Measurements from ENCODE around the gene CCDC158. TPM values are rescaled to one million over a fixed set of nuclear protein-coding genes. Genes with fewer than 3 reads are reported as not detected.

Gene CCDC158
- total and polyA plus RNA-seq, 4 donors = 0.04 to 0.37 (median 0.14) TPM

- ATAC-seq (ENCODE audit: insufficient read depth, low FRiP score) (no peak), DNase-seq (no peak)
- H3K36me3 ChIP-seq (ENCODE audit: control insufficient read depth in 4 of 4, insufficient read depth in 4 of 4, low read length in 4 of 4) = peaks cover 0 to 6% (median 0%) of the 10 kb centered on the region in 4 donors
- no peak for TF ChIP-seq CTCF (IDR thresholded peaks at IDR 0.05; ENCODE audit: control extremely low read depth, extremely low read depth)
- H3K27ac ChIP-seq (ENCODE audit: low read depth in 1 of 2, low read length in 1 of 2) = no peak overlapping the region
- WGBS, 2 donors = 58 to 67% methylated on average over 3 of the region's 3 CpGs
- H3K4me3 ChIP-seq = no peak overlapping the region
- H3K9me3 ChIP-seq (ENCODE audit: control insufficient read depth in 4 of 4, insufficient read depth in 3 of 4, low read length in 3 of 4) = peaks cover 0 to 5% (median 0%) of the 10 kb centered on the region in 4 donors
- no peak overlapping the region for H3K9ac ChIP-seq (ENCODE audit: insufficient read depth in 1 of 2, low read length in 2 of 2)
- peaks cover 0 to 14% (median 6%) of the 10 kb centered on the region in 5 donors for H3K4me1 ChIP-seq (ENCODE audit: control insufficient read depth in 5 of 5, insufficient read depth in 5 of 5, low read length in 5 of 5)
- no peaks in the 10 kb centered on the region for H3K27me3 ChIP-seq (ENCODE audit: control insufficient read depth in 3 of 3, insufficient read depth in 3 of 3, low read length in 2 of 3)
Observed at GRCh38 chr4:76302826-76303438, 118.0 kb downstream of the CCDC158 start.

DNA sequence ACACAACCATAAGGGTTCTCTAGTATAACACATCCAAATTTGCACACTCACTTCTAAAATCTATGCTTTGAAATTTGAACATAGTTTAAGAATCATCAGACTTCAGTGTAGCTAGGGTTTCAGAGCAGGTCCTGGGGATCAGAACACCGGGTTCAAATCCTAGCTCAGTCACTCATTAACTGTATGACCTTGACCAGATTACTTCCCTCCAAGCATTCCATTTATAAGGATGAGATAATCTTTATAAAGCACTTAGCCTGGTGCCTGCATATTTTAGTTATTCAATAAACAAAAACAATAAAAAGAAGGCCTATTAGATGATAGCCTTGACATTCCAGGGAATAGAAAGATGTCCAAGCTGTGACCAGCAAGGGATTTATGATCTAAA, 119.2 kb downstream of the CCDC158 start:
- H3K27ac ChIP-seq (ENCODE audit: low read depth in 1 of 2, low read length in 1 of 2) = peak overlapping the region in 1 of 2 donors; percentile 59
- peaks cover 0 to 6% (median 0%) of the 10 kb centered on the region in 4 donors for H3K36me3 ChIP-seq (ENCODE audit: control insufficient read depth in 4 of 4, insufficient read depth in 4 of 4, low read length in 4 of 4)
- no peaks in the 10 kb centered on the region for H3K27me3 ChIP-seq (ENCODE audit: control insufficient read depth in 3 of 3, insufficient read depth in 3 of 3, low read length in 2 of 3)
- ATAC-seq (ENCODE audit: insufficient read depth, low FRiP score) = no peak
- H3K4me3 ChIP-seq = no peak overlapping the region
- 64 to 90% methylated on average over 1 of the region's 1 CpG for WGBS, 2 donors
- no peak for DNase-seq
- H3K4me1 ChIP-seq (ENCODE audit: control insufficient read depth in 5 of 5, insufficient read depth in 5 of 5, low read length in 5 of 5) = peaks cover 0 to 8% (median 4%) of the 10 kb centered on the region in 5 donors
- H3K9me3 ChIP-seq (ENCODE audit: control insufficient read depth in 4 of 4, insufficient read depth in 3 of 4, low read length in 3 of 4) = peaks cover 0 to 5% (median 1%) of the 10 kb centered on the region in 4 donors
- no peak overlapping the region for H3K9ac ChIP-seq (ENCODE audit: insufficient read depth in 1 of 2, low read length in 2 of 2)
- TF ChIP-seq CTCF (IDR thresholded peaks at IDR 0.05; ENCODE audit: control extremely low read depth, extremely low read depth) = no peak

DNA sequence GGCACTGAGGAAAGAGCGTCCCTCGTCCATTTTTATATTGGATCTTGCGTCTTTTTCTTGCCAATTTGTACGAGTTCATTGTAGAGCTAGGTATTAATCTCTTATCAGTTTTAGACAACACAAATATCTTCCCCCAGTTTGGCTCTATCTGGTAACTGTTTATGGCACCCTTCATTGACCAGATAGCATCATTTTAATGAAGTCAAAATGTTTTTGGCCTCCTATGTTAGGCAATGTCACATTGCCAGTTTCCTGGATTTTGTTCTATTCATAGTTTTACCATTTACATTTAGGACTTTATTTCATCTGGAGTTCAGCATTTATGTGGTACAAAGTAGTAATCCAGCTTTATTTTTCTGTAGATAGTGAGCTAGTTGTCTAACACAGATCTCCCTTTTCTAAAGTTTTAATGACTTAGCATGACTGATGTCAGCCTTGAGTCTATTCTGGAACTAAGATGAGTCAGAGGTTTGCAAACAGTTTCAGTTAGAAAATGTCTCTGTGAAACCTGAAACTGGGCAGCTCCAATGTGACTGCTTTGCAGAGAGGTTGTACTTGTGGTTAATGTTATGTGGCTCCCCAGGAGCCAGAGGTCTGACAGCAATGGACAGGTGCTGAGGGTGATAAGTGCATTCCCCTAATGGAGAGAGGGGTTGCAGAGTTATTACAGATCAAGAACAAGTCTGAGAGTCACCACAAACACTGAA, 119.7 kb downstream of the CCDC158 start:
- peak overlapping the region; percentile 9 to 59 for H3K27ac ChIP-seq (ENCODE audit: low read depth in 1 of 2, low read length in 1 of 2)
- no peaks in the 10 kb centered on the region for H3K27me3 ChIP-seq (ENCODE audit: control insufficient read depth in 3 of 3, insufficient read depth in 3 of 3, low read length in 2 of 3)
- H3K4me1 ChIP-seq (ENCODE audit: control insufficient read depth in 5 of 5, insufficient read depth in 5 of 5, low read length in 5 of 5) = peaks cover 0 to 8% (median 4%) of the 10 kb centered on the region in 5 donors
- no peak overlapping the region for H3K9ac ChIP-seq (ENCODE audit: insufficient read depth in 1 of 2, low read length in 2 of 2)
- no peak overlapping the region for H3K4me3 ChIP-seq
- peaks cover 0 to 6% (median 0%) of the 10 kb centered on the region in 4 donors for H3K36me3 ChIP-seq (ENCODE audit: control insufficient read depth in 4 of 4, insufficient read depth in 4 of 4, low read length in 4 of 4)
- peaks cover 0 to 5% (median 1%) of the 10 kb centered on the region in 4 donors for H3K9me3 ChIP-seq (ENCODE audit: control insufficient read depth in 4 of 4, insufficient read depth in 3 of 4, low read length in 3 of 4)
- DNase-seq (no peak), ATAC-seq (ENCODE audit: insufficient read depth, low FRiP score) (no peak)
- no peak for TF ChIP-seq CTCF (IDR thresholded peaks at IDR 0.05; ENCODE audit: control extremely low read depth, extremely low read depth)
- WGBS, 2 donors = 93 to 98% methylated on average over 4 of the region's 4 CpGs

All from lung (tissue), 12 donors.